ENCODE measurements around the gene GALNT2.

Gene GALNT2

DNA sequence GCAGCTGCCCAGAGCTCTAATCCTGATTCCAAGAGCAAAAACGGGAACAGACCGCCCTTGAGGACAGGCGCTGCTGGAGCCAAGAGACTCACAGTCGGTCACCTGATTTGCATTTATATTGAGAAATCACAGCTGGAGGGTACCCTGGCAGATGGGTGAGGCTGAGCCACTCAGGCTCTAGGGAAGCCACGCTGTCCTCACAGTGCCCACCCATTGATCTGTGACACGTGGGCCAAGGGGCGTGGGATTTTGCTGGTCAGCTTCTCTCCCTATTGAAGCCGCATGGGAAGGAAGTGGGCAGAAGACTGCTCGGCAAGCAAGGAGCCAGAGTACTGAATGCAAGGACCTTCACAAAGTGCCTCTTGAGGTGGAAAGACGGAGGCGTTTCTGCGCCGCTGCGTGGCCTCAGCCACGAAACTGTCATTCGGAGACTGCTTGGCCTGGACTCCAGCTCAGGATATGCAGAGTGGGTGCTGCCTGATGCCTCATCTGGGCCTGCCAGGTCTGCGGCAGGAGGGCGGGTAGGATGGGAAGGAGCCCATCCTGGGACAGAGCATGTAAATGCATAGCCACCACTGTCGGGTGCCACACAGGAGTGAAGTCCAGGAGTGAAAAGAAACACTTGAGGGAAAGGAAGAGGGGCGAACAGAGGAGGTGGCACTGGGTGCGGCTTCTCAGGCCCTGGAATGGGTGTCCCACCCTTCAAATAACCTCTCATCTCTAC lies 219.3 kb downstream of the GALNT2 start:
- DNase-seq: no peak

DNA sequence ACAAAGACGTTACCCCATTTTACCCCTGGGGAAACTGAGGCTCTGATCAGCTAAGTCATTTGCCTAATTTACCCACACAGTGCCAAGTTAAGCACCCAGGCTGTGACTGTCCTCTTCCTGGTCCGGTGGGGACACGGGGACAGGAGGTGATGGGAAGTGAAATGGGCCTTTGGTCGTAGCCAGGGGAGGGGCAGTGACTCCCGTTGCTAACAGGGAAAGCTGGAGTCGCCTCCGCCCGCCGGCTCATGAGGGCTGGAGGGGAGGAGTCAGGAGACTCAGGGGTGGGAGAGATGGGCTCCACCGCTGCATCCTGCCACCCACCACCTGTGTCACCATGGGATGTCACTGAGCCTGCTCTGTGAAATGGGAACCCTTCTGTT lies 219.8 kb downstream of the GALNT2 start:
- DNase-seq: no peak

DNA sequence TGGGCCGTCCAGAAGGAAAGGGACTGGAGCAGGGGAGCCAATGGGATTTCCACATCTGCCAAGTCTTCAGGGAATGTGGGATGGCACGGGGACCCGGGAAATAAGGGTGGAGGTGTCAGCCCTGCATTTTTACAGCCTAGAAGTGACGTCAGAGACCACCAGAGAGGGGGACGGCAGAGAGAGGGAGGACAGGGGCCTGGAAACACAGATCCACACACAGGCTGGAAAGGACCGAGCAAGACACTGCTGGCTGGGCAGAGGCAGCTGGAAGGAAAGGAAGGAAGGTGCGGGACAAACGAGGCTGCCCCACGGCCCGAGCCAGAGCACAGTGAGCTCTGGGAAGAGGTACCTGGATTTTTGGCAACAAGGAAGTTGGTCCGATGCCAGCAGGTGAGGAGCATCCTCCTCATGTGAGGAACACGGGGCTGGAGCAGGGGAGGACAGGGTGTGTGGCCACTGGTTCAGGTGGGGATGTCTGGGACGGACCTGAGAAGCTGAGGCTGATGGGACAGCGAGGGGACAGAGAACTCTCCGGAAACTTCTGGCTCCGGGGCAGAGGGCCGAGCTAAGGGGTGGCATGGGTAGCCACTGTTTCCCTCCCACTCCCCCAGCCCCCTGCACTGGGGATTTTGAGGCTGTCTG lies 220.8 kb downstream of the GALNT2 start:
- no peak for DNase-seq

DNA sequence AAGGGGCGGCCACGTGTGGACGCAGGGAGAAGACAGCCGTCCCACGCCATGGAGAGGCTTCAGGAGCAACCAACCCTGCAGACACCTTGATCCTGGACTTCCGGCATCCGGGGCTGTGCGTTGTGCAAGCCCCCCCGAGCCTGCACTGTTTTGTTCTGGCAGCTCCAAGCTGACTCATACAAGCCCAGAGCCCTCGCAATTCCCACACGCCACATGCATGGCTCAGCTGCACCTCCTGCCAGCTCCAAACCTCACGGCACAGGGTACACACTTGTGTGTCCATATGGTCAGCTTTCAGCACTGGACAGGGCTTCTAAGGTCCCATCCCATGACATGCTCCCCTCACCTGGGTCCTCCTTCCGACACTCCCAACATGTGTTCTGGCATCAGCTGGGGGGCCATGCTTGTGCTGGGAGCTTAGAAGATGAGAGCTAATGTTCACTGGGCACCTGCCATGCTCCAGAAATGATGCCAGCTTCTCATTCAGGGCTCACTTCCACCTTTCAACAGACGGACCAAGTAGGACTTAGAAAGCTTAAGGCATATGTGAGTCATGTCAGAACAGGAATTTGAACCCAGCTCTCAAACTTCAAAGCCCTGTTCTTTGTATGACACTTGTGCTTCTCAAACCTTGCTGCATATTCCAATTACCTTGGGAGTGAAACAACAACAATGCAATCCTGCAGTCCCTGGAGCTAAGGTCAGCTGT lies 221.8 kb downstream of the GALNT2 start:
- no peak for DNase-seq

DNA sequence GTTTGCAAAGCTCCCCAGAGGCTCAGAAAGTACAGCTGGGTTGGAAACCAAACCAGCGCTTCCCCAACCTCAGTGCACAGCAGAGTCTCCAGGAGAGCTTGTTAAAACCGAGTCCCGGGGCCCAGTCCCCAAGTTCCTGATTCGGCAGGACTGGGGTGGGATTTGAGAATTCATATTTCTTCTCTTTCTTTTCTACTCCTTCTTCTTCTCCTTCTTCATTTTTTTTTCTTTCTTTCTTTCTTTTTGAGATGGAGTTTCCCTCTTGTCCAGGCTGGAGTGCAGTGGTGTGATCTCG lies 222.3 kb downstream of the GALNT2 start:
- no peak for DNase-seq

DNA sequence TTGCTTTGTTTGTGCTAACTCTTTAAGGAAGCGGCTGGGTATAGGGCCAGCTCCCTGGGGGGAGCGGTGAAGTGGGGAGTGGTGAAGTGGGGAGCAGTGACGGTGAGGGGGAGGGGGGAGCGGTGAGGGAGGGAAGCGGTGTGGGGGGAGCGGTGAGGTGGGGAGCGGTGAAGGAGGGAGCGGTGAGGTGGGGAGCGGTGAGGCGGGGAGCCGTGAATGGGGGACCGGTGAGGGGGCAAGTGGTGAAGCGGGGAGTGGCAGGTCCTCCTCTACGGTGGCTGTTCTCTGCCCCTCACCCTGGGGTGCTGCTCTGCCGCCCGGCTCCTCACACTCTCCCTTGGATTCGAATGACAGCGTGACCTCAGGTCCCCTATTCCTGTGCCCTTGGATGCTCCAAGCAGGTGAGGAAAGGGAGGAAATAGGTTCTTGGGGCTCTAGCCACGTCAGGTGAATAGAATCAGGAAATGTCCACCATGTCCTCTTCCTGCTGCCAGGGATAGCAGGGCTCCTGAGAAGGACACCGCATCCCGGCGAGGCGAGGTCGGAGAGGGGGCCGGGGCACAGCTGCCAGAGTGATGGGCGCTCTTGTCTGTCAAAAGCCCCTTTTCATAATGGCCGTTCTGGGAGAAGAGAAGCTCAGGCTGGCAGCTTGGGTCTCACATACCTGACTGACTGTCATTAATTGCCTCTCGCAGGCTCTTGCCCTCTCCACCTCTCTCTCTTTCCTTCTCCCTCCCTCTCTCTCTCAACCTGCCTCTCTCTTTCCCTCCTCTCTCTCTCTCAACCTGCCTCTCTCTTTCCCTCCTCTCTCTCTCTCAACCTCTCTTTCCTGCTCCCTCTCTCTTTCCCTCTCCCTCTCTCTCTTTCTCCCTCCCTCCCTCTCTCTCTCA lies 224.9 kb downstream of the GALNT2 start:
- DNase-seq: no peak

DNA sequence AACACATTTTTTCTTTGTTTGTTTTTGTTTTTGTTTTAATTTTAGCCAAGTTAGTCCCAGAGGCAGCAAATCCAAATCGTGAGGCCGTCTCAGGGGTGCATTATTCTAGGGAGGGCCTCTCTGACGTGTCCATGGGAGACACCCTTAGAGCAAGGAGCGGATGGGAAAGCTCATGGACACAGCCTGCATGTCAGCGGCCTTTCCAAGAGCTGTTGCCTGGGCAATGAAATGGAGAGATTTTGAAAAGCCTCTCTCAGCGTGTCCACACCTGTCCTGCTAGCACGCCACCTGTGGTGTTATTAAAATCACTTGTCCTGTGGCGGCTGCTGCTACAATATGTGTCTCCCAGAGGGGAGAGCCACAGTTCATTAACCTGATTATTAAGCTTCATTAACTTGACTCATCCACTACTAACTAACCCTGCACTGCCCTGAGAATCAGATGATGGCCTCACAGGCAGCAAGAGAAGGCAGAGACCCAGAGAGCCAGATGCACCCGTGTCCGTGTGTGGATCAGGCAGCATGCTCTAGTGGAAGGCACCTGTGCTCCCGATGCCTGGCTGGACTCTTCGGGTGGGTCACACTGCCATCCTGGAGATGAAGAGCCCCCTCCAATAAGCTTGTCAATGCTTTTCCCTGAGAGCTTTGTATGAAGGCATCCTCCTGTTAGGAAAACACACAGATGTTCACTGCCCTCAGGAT lies 225.8 kb downstream of the GALNT2 start:
- DNase-seq: no peak

DNA sequence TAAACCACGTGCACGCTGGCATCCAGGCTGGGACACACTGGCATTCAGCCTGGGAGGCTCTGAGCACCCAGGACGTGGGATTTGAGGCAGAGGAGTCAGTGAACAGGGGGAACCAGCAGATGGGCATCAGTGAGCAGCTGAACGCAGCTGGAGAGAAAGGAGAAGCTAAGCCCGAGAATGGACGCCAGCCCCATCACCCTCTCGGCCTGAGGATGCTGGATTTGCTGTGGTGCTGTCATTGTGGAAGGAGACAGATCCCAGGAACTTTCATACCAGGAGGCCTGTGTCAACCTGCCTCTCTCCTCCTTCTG lies 226.3 kb downstream of the GALNT2 start:
- DNase-seq: no peak

DNA sequence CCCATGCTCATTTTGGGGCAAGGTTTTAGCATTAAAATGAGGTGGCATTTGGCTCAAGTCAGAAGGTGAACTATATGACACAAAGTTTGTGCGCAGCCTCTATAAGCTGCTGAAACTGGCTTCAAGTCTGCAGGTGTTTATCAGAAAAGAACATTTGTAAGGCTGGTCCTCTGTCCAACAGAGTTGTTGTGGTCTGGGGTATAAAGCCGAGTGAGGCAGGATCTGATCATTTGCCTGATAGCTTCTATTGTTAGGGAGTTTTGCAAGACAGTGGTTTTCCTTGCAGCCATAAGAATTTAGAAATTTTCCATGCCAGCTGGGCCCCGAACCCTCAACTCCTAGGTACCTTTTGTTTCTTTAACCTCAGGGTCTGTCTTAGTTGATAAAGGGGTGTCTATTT lies 228.3 kb downstream of the GALNT2 start:
- no peak for DNase-seq

DNA sequence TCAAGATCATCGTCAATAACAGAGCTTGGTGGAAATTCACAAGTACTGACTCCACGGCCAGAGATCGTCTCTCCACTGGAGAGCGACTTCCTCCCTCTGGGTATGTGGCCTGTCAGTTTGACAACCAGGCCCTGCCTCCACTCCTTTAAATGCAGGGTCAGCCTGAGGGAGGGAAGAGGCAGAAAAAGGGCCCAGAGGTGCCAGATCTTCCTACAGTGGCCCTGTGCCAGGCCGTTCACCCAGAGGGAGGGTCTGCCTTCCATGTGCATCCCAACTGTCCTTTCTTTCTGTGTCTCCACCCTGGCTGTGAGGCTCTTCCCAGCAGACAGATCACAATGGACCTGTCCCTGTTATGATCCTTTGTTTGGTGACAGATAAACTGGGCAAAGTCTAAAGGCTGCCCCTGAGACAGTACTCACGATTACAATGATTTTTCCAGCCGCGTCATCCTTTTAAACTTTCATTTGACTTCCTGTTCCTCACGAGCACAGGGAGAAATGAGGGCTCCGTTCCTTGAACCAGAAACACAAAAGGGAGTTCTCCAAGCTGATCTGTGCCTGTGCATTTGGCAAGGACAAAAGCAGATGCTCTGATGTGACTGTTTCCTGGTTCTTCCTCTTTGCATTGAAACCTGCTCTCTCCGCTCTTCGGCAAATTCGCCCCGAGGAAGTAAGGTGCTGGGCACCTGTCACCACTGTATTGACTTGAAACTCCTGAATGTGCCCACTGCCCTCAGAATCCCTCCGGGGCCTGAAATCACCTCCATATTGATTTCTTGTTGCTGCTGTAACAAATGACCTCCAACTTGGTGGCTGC lies 232.4 kb downstream of the GALNT2 start:
- DNase-seq: no peak

DNA sequence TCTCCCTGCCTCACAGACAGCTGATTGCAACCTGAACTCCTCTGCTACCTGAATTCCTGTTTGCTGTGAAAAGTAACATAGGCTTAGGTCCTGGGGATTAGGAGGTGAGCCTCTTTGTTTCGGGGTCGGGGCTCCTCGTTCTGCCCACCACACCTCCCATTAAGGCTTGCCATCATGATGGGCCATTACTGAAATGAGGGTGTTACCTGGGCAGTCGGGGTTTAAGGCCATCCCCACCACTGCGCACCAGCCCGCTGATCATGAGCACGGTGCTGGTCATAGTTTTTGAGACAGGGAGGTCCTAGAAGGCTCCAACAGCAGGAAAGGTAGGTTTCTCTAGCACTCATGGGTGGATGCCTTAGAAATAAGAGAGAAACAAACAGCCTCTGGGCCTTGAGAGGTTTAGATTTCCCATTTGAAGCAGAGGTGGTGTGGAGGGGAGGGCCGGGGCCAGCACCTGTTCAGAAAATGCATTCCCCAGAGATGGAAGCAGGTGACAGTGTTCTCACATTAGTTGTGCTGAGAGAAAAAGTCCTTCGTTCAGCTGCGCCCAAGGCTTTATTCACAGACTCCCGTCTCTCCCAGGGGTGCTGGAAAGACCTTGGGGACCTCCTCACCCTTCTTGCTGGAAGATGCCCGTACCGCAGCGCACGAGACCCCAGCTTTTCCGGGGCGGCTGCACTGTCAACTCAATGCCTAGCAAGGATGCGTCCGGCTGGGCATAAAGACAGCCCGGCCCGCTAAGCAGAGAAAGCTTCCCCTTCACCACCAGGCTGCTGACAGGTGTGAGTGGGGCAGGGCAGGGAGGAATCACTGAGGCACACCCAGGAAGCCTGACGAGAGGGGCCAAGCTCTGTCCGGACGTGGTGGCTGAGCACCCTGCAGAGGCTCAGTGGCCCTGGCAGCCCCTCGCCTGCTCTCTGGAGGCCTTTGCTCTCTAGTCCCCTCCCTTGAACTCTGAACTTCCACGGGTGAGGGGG lies 233.6 kb downstream of the GALNT2 start:
- DNase-seq: no peak

DNA sequence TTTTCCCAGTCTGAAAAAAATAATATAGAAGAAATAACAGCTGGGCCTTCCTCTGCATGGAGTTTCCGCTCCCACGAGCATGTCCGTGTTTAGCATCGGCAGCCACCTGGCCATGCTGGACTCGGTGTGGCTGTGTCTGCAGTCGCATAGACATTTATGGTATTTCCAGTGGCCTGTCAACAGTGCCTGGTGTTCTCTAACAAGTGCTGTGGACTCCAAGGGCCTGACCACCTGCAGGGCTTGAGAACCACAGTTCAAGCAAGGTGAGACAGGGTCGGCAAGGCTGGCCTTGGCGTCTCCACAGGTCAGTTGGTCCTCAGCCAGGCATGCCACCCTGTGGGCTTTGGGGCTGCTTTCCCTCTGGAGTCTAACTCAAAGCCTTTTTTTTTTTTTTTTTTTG lies 234.3 kb downstream of the GALNT2 start:
- DNase-seq: no peak

DNA sequence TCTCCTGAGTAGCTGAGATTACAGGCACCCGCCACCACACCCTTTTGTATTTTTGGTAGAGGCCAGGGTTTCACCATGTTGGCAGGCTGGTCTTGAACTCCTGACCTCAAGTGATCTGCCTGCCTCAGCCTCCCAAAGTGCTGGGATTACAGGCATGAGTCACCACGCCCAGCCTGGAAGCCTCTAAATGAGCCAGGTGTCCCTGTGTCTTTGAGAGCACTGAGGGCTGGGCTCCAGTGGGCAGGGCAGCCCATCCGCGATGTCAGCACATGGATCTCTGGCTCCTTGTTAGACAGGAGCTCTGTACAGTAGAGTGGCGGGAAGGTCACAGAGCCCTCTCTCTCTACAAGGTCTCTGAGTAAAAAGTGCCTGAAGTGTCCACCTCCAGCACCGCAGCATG lies 234.8 kb downstream of the GALNT2 start:
- DNase-seq: no peak

DNA sequence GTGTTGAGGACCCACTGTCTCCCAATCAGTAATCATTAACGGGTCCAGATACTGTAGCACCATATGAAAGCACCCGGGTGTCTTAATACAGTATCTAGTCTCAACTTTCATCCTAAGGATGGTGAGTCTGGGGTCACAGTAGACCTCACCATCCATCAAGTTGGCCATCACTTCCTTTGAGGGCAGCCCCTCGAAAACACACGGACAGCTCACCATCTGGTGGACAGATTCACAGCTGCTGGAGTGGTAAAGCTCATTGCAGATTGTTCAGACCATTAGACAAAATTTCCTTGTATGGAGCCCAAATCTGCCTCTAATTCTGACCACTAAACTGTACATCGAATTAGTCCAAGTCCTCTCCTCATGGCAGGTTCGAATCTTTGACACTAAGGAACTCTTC lies 236.0 kb downstream of the GALNT2 start:
- no peak for DNase-seq

DNA sequence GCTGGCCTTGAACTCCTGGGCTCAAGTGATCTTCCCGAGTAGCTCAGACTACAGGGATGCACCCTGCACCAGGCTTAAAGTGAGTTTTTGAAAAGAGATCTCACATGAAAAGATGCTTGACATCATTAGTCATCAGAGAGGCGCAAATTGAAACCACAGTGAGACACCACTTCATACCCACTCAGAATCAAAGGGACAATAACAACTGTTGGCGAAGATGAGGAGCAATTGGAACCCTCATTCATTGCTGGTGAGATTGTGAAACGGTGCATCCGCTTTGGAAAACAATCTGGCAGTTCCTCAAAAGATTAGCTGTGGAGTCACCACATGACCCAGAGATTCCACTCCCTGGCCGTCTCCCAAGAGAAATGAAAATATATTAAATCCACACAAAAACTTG lies 236.8 kb downstream of the GALNT2 start:
- DNase-seq: no peak

DNA sequence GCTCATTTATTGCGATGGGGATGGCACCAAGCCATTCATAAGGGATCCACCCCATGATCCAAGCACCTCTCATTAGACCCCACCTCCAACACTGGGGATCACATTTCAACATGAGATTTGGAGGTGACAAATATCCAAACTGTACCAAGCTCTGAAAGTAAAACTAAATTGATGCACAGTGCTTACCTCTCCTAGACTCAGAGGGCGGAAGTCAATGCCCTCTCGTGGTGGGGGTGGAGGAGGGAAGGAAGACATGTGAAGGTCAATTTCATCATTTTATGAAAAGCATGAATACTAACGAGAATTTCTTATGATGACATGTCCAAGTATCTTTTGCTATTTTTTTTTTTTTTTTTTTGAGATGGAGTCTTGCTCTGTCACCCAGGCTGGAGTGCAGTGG lies 239.1 kb downstream of the GALNT2 start:
- no peak for DNase-seq

DNA sequence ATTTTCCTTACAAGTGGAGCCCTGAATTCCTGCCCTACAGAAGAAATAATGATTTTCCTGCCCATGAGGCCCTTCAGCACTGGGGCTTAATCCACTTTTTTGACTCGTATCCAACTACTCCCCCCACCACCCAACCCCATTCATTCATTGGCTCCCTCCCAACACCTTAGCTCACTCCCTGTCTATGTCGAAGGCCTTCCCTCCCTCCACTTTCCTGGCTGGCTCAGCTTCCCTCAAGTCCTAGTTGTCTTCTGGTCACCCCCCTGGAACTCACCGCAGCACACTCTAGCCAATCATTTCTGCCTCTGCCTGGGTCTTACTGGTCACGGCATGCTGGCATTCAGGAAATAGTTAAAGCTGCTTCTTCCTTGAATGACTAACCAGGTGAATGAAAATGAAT lies 240.2 kb downstream of the GALNT2 start:
- no peak for DNase-seq

DNA sequence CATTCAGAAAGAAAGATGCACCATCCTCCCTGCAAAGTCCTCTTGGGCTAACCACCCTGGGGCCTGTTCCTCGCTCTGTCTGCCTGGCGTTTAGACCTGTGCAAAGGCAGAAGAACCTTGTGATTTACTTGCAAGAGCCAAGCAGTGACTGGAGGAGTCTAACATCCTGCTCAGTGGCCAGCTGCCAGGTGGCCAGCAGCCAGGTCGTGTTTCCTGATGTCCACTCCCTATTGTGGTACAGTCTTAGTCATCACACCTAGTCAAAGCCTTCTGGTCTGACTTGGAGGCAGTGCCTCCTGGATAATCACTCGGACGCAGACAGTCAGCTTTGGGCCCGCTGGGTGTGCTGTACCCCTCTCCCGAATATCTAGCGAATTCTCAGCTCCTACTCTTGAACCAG lies 241.0 kb downstream of the GALNT2 start:
- DNase-seq: no peak

DNA sequence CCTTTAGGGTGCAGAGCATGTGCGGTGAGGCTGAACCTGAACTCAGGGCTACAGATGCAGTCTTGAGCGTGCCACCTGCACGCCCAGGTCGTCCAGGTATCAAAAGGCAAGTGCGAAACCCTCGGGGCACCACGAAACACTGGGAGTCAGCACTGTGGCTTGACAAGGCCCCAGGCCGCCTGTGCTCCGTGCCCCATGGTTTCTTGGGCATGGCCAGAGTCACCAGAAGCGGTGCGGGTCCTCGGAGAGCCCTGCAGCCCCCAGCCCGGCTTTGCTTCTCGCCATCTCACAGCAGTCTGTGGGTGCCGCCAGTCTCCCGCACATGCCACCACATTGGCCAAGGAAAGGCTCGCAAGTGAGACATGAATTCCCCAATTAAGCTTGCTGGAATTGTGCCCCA lies 241.8 kb downstream of the GALNT2 start:
- DNase-seq: no peak

DNA sequence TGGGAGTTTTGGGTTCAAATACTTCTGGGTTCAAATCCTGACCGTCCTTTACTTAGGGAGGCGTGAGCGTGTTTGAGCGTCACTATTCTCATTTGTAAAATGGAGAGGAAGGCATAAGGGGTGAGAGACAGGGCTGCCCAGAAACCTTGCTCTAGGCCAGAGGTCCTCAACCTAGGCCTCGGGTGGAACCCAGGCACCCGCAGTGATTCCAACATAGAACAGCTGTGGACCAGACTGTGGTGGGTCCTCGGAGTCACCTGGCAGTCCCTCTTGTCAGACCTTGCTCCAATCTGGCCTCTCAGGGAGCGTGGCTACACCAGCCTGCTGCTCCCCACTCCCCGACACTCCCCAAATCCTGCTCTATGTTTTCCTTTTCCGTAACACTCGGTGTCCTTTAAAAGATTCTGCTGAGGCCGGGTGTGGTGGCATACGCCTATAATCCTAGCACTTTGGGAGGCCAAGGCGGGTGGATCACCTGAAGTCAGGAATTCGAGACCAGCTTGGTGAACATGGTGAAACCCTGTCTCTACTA lies 242.7 kb downstream of the GALNT2 start:
- DNase-seq: no peak

Data from effector CD4-positive, alpha-beta T cell (primary cell).